PC-3 (cell line): Measurements from ENCODE around the gene NADK2.

Source experiments
- EZH2 ChIP-seq: fragments of 300-600 bp; sonication (generic); IDR thresholded peaks from one replicate; pipeline ENCODE4 v1.6.1; 2017; ENCODE audit warnings: antibody characterized with exemption, mild to moderate bottlenecking, low read length; ENCODE audit not compliant: unreplicated experiment
- EZH2phosphoT487 ChIP-seq: fragments of 300-600 bp; sonication (generic); IDR thresholded peaks from 2 replicates; pipeline ENCODE4 v1.6.1; 2018; ENCODE audit warnings: mild to moderate bottlenecking, antibody characterized with exemption, low read length, borderline replicate concordance
- TF ChIP-seq, protein P1 (sequence below): fragments of 300-600 bp; sonication (generic); conservative IDR thresholded peaks from 2 replicates; pipeline ENCODE4 v1.5.1; 2017; ENCODE audit warnings: antibody characterized with exemption, low read depth, mild to moderate bottlenecking, low read length

DNA sequence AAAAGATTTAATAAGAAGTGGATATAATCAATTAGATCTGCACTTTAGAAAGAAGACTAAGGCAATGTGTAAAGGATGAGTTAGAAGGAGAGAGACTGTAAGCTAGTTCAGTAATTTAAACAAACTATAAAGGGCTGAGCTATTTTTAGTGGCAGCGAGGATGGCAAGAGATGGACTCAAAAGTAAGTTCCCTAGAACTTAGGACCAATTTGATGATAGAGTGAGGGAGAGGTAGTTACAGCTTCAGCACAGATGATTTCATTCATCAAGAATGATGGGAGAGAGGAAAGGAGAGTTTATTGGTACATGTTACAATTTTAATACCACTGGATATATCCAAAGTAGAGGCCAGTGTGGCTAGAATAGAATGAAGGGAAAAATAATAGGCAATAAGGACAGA, 19.1 kb downstream of the NADK2 start:
- TF ChIP-seq, protein P1, sequence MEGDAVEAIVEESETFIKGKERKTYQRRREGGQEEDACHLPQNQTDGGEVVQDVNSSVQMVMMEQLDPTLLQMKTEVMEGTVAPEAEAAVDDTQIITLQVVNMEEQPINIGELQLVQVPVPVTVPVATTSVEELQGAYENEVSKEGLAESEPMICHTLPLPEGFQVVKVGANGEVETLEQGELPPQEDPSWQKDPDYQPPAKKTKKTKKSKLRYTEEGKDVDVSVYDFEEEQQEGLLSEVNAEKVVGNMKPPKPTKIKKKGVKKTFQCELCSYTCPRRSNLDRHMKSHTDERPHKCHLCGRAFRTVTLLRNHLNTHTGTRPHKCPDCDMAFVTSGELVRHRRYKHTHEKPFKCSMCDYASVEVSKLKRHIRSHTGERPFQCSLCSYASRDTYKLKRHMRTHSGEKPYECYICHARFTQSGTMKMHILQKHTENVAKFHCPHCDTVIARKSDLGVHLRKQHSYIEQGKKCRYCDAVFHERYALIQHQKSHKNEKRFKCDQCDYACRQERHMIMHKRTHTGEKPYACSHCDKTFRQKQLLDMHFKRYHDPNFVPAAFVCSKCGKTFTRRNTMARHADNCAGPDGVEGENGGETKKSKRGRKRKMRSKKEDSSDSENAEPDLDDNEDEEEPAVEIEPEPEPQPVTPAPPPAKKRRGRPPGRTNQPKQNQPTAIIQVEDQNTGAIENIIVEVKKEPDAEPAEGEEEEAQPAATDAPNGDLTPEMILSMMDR = no peak
- TF ChIP-seq EZH2phosphoT487 (no peak), EZH2 (no peak)
